Mucosa of gallbladder (tissue), 1 donor: ENCODE data around the gene ABHD12. TPM values are rescaled to one million over a fixed set of nuclear protein-coding genes. Genes with fewer than 3 reads are reported as not detected.

ENCODE experiments used
- DNase-seq: peaks from one replicate; pipeline ENCODE4 v3.0.0-alpha.2; 2020; ENCODE audit warnings: low spot score
- total RNA-seq: library from RNA; stranded (reverse); gene quantifications from one replicate; pipeline ENCODE4 v1.2.1, GENCODE V29; 2021
- donor health status: DM: no; HTN: no; CAD: no.

Gene ABHD12
- total RNA-seq, 1 donor from 2014 or later = 81.1 TPM

GRCh38 chr20:25308671-25309394 is 81.8 kb downstream of the ABHD12 start:
- DNase-seq = no peak

GRCh38 chr20:25308083-25308491 is 82.5 kb downstream of the ABHD12 start:
- no peak for DNase-seq

- no peak for DNase-seq
Measured at GRCh38 chr20:25306991-25307903, 83.4 kb downstream of the ABHD12 start.

GRCh38 chr20:25304025-25304549 is 86.5 kb downstream of the ABHD12 start:
- no peak for DNase-seq

GRCh38 chr20:25303292-25304024 is 87.2 kb downstream of the ABHD12 start:
- DNase-seq = no peak

GRCh38 chr20:25302596-25302995 is 88.0 kb downstream of the ABHD12 start:
- no peak for DNase-seq

- DNase-seq = no peak
Measured at GRCh38 chr20:25301357-25301920, 89.2 kb downstream of the ABHD12 start.

- no peak for DNase-seq
Measured at GRCh38 chr20:25300496-25301170, 90.0 kb downstream of the ABHD12 start.

- DNase-seq = no peak
Measured at GRCh38 chr20:25299806-25300205, 90.8 kb downstream of the ABHD12 start.

- DNase-seq = no peak
Measured at GRCh38 chr20:25297141-25297905, 93.3 kb downstream of the ABHD12 start.

- DNase-seq = no peak
Measured at GRCh38 chr20:25296094-25297093, 94.2 kb downstream of the ABHD12 start.

GRCh38 chr20:25295386-25296093 is 95.1 kb downstream of the ABHD12 start:
- DNase-seq = peak; percentile 56

GRCh38 chr20:25294459-25295385 is 95.9 kb downstream of the ABHD12 start:
- DNase-seq = peak; percentile 41

- no peak for DNase-seq
Measured at GRCh38 chr20:25293910-25294458, 96.7 kb downstream of the ABHD12 start.

- DNase-seq = no peak
Measured at GRCh38 chr20:25293507-25293906, 97.1 kb downstream of the ABHD12 start.

GRCh38 chr20:25292176-25292891 is 98.3 kb downstream of the ABHD12 start:
- DNase-seq = no peak
